ENCODE measurements around the gene LMAN2L. TPM values are rescaled to one million over a fixed set of nuclear protein-coding genes. Genes with fewer than 3 reads are reported as not detected.

LMAN2L gene
- total RNA-seq, 1 donor from 2014 or later, result 27.9 TPM

DNA sequence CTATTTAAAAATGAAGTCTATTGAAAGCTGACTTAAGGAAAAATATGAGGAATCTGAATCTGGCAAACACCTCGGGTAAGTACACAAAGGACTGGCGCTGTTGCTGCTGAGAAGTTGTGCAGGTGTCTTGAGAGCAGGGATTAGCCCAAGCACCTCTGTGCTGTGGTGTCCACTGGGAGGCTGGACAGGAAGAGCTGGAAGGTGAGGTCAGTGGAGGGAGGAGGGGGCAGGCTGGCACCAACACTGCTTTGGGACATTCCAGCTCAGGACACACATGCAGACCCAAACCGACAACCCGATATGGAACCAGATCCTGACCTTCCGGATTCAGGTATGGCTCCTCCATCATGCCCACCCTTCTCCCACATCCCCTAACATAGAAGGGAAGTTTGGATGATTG, 76.7 kb downstream of the LMAN2L start:
- Histone ChIP-seq H3K4me1 (peaks cover 13% of the 10 kb centered on the region), H3K27ac (replicated peaks) (no peak overlapping the region), H3K36me3 (no peaks in the 10 kb centered on the region), H3K9me3 (replicated peaks) (peaks cover 12% of the 10 kb centered on the region), H3K27me3 (ENCODE audit: low read depth) (no peaks in the 10 kb centered on the region), H3K4me3 (no peak overlapping the region)
- intact Hi-C loops (cut with micrococcal nuclease), result no loop called here
- TF ChIP-seq CTCF (IDR thresholded peaks at IDR 0.05; ENCODE audit: borderline replicate concordance), result no peak
- DNase-seq, result no peak

DNA sequence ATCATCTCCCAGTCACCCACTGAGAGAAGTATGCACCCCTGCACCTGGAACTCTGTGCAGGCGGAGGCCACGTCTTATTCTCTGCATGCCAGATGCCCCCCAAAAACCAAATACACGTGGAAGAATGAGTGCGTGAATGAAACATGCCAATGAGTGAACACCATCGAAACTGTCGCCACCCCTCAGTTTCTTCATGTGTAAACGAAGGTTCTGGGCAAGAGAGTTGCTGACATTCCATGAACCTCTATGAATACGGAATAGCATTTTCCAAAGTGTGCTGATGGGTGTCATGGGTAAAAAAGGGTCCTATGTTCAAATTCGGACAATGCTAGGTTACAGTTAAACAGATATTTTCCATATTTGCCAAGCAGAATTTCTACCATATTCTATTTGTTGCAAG, 77.5 kb downstream of the LMAN2L start:
- intact Hi-C loops (cut with micrococcal nuclease), result no loop called here
- no peak overlapping the region for H3K4me3 ChIP-seq
- peaks cover 13% of the 10 kb centered on the region for H3K4me1 ChIP-seq
- peaks cover 12% of the 10 kb centered on the region for H3K9me3 ChIP-seq (replicated peaks)
- TF ChIP-seq CTCF (IDR thresholded peaks at IDR 0.05; ENCODE audit: borderline replicate concordance), result no peak
- DNase-seq, result no peak
- H3K27ac ChIP-seq (replicated peaks), result no peak overlapping the region
- H3K36me3 ChIP-seq, result no peaks in the 10 kb centered on the region
- H3K27me3 ChIP-seq (ENCODE audit: low read depth), result no peaks in the 10 kb centered on the region

DNA sequence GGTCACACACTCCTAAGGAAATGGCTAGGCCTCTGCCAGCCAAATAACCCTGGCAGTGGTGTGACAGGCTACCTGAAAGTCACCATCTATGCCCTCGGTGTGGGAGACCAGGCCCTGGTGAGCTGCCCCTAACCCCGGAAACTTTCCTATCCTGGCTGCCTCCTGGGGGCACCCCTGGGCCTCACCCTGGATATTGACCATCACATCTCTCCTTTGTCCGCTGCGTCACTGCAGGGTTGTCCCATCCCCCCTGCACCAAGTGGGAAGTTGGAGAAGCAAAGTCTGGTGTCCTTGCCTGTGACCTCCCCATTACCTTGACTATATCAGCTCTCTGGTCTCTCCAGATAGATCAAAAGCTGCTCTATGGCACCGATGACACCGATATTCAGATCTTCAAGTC, 78.5 kb downstream of the LMAN2L start:
- Histone ChIP-seq H3K4me1 (peaks cover 13% of the 10 kb centered on the region), H3K27ac (replicated peaks) (no peak overlapping the region), H3K27me3 (ENCODE audit: low read depth) (no peaks in the 10 kb centered on the region), H3K36me3 (no peaks in the 10 kb centered on the region), H3K9me3 (replicated peaks) (peaks cover 12% of the 10 kb centered on the region), H3K4me3 (no peak overlapping the region)
- no peak for DNase-seq
- no peak for TF ChIP-seq CTCF (IDR thresholded peaks at IDR 0.05; ENCODE audit: borderline replicate concordance)
- intact Hi-C loops (cut with micrococcal nuclease), result no loop called here

DNA sequence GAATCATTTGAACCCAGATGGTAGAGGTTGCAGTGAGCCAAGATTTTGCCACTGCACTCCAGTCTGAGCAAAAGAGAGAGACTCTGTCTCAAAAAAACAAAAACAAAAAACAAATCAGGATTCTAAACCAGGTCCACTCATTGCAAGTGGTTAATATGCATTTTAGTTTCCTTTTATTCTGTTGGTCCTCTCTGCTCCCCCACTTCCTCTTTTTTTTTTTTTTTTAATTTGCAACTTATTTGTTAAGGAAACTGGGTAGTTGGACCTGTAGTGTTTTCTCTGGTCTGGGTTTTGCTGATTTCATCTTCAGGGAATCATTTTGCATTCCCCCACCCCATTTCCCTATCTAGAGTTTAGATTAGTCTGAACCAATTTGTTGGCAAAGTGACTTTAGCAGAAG, 83.3 kb downstream of the LMAN2L start:
- H3K27me3 ChIP-seq (ENCODE audit: low read depth), result no peaks in the 10 kb centered on the region
- no peak overlapping the region for H3K4me3 ChIP-seq
- DNase-seq, result no peak
- no peaks in the 10 kb centered on the region for H3K36me3 ChIP-seq
- no peak for TF ChIP-seq CTCF (IDR thresholded peaks at IDR 0.05; ENCODE audit: borderline replicate concordance)
- H3K4me1 ChIP-seq, result no peaks in the 10 kb centered on the region
- intact Hi-C loops (cut with micrococcal nuclease), result no loop called here
- H3K27ac ChIP-seq (replicated peaks), result no peak overlapping the region
- no peaks in the 10 kb centered on the region for H3K9me3 ChIP-seq (replicated peaks)

Other genes with a start within 250 kb of the LMAN2L start
- gene NEURL3, start 234.7 kb downstream of the LMAN2L start, total RNA-seq, result not detected
- gene ARID5A, start 203.3 kb downstream of the LMAN2L start, total RNA-seq, result 17.3 TPM
- 31.7 TPM for gene KANSL3, start 101.8 kb downstream of the LMAN2L start, total RNA-seq
- gene FER1L5, start 97.3 kb downstream of the LMAN2L start, total RNA-seq, result 0.05 TPM
- gene CNNM4, start 20.8 kb upstream of the LMAN2L start, total RNA-seq, result 28.9 TPM
- 11.1 TPM for gene CNNM3, start 76.2 kb upstream of the LMAN2L start, total RNA-seq
- 14.4 TPM for gene ANKRD23, start 104.0 kb upstream of the LMAN2L start, total RNA-seq
- gene ANKRD39, start 118.0 kb upstream of the LMAN2L start, total RNA-seq, result 14.3 TPM
- gene SEMA4C, start 130.0 kb upstream of the LMAN2L start, total RNA-seq, result 16.6 TPM
- gene FAM178B, start 246.5 kb upstream of the LMAN2L start, total RNA-seq, result 0.82 TPM

Measured in left ventricle myocardium inferior (tissue), 1 donor.